Erythroblast (primary cell): ENCODE measurements around the gene CRELD1.
"Not testable (repeated sequence)": the region's sequence is repeated elsewhere in the genome, so short reads cannot be mapped to it uniquely, and the experiment has no call there.

ENCODE experiments used
- GATA1 ChIP-seq: IDR thresholded peaks from 2 replicates; pipeline ENCODE4 v1.6.1; 2011; ENCODE audit warnings: low read depth, mild to moderate bottlenecking, control low read depth, low read length, moderate library complexity
- POLR2A ChIP-seq: IDR thresholded peaks from 2 replicates; pipeline ENCODE4 v1.6.1; 2011; ENCODE audit warnings: mild to moderate bottlenecking, low read length

DNA sequence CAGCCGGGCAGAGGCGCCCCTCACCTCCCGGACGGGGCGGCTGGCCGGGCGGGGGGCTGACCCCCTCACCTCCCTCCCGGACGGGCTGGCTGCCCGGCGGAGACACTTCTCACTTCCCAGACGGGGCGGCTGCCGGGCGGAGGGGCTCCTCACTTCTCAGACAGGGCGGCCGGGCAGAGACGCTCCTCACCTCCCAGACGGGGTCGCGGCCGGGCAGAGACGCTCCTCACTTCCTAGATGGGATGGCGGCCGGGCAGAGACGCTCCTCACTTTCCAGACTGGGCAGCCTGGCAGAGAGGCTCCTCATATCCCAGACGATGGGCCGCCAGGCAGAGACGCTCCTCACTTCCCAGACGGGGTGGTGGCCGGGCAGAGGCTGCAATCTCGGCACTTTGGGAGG lies 6.3 kb downstream of the CRELD1 start:
- not testable (repeated sequence) for TF ChIP-seq POLR2A, GATA1
